T1000 (cell line): ENCODE measurements around the gene CORO2B.

Source experiments
- DNase-seq: peaks from one replicate; lab custom pipeline; 2025; ENCODE audit warnings: mixed read lengths; lab: John Stamatoyannopoulos, UW

Gene CORO2B

GRCh38 chr15:68699881-68700454 lies 121.2 kb downstream of the CORO2B start:
- no peak for DNase-seq

DNA sequence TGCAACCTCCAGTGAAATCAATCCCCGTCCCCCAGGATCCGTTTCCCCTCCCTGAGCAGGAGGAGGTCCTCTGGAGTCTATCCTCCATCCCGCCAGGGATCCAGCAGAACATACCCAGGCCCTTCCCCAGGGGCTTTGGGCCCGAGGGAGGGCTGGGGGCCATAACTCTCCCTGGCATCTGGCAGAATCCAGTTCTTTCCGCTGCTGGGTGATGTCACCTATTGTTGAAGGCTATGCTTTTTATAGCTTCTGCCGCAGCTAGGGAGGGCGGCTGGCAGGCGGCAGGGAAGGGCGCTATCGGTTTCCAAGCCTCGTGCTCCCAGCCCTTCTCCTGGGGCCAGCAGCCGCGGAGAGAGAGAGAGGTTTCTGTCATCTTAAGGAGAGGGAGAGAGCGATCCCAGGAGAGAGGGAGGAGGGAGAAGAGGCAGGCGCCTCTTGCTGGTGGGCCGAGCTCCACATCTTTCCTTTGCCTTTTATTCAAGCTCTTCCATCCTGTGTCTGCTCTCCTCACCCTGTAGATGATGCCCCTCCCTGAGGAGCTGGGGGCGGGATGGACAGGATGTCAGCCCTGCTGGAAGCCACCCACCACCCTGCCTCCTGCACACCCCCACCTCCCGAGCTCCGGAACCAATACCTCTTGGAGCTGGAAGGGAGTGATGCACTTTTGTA lies 121.8 kb downstream of the CORO2B start:
- DNase-seq, result no peak

- no peak for DNase-seq
These were observed 123.1 kb downstream of the CORO2B start for GRCh38 chr15:68701886-68702285.

DNA sequence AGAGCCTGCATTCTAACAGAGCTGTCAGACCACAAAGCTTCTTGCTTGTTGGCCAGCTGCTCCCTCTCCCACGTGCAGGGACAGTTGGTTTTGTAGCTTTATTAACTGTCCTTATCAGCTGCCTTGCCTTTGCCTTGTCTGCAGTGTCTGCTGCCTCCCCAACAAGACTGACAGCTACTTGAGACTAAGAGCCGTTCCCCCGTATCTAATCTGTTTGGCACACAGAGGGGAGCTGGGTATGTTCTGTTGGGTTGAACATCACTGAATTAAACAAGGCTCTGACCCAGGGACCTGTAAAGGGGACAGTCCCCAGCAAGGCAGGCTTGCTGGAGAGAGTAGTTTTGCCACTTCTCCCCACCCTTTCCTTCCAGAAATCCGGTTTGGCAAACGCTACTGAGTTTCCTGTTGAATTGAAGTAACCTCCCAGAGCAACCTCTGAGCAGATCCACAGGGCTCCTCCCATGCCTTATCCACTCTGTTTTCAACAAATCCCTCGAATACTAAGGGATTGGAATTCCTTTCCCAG lies 125.8 kb downstream of the CORO2B start:
- no peak for DNase-seq

DNA sequence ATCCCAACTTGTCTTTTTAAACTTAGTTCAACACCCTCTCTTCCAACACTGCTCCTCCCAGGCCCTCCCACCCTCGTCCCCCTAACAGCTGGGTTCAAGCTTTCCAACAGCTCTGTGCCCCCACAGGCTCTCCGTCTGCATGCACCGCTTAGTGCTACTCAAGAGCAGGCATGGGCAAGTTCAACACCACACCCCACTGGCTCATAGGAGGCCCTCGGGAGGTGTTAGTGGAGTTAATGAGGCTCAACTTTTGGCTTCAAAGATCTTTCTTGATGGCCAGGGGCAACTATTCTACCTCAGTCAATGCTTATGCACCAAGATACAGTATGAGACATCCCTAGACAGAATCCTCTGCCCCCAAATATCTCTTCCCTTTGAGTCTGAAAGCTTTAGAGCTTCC lies 127.5 kb downstream of the CORO2B start:
- no peak for DNase-seq

DNA sequence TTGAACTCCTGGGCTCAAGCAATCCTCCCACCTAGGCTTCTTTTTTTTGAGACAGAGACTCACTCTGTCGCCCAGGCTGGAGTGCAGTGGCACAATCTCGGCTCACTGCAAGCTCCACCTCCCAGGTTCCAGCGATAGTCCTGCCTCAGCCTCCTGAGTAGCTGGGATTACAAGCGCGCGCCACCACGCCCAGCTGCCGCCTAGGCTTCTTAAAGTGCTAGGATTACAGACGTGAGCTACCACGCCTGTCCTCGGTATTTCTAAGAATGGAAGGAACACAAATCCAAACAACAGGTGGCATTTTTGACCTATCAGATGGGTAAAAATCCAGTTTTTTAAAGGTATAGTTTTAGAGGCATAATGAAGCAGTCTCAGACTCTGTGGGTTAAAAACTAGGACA lies 128.1 kb downstream of the CORO2B start:
- no peak for DNase-seq

GRCh38 chr15:68707386-68707785 lies 128.6 kb downstream of the CORO2B start:
- DNase-seq, result no peak

DNA sequence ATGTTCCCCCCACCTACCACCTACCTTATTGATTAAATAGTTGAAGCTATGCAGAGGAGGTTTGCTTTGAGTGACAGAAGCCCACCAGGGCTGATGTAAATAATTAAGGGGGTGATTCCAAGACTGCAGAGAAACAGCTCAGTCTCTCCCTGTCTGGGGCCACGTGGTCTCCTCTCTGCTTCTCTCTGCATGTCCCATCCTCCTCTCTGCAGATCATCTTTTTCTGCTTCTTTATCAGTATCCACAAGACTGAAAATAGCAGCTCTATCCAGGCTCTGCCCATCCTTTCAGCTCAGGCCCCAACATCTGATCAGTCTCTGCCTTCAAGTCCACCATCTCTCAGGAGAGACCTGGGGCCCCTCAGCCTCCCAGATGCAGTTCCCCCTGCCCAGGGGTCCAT lies 131.1 kb downstream of the CORO2B start:
- DNase-seq, result no peak

DNA sequence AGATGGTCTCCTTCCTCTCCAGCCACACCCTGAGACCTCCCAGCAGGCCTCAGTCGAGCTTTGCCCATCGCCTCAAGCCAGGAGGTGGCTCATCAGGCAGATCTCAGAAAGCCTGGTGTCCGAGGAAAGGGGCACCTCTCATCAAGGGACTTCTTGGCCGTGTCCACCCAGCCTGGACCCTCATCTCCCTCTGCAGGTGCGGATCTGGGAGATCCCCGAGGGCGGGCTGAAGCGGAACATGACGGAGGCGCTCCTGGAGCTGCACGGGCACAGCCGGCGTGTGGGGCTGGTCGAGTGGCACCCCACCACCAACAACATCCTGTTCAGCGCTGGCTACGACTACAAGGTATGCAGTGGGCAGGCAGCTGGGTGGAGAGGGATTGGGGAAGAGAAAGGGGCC lies 131.7 kb downstream of the CORO2B start:
- DNase-seq, result no peak

GRCh38 chr15:68711406-68711805 lies 132.6 kb downstream of the CORO2B start:
- no peak for DNase-seq

GRCh38 chr15:68712886-68713285 lies 134.1 kb downstream of the CORO2B start:
- DNase-seq, result no peak

DNA sequence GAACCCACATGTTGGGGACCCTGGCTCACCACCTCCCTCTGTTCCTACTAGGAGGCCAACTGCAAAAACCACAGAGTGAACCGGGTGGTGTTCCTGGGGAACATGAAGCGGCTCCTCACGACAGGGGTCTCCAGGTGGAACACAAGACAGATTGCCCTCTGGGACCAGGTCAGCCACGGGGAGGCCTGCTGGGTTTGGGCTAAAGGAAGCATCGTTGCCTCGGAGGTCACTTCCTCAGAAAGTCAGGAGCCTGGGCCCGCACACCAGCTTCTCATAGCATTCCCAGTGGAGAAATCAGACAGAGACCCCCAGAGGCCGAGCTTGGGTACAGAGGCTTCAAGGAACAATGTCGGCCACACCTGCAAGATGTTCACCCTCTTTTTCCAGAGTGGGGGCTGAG lies 135.1 kb downstream of the CORO2B start:
- no peak for DNase-seq

DNA sequence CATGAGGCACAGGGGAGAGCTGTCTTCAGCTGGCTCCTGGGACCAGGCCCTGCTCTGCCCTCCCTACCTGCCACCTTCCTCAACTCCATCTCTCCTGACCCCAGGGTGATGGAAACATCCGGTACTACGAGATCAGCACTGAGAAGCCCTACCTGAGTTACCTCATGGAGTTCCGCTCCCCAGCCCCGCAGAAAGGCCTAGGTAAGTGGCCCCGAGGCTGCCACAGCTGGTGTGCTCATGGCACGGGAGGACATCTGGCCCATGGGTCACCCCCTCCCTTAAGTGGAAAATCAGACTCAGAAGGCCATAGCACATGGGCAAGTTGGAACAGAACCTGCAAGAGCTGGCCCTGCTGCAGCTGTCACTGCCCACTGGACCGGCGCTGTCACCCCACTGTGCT lies 136.3 kb downstream of the CORO2B start:
- no peak for DNase-seq

DNA sequence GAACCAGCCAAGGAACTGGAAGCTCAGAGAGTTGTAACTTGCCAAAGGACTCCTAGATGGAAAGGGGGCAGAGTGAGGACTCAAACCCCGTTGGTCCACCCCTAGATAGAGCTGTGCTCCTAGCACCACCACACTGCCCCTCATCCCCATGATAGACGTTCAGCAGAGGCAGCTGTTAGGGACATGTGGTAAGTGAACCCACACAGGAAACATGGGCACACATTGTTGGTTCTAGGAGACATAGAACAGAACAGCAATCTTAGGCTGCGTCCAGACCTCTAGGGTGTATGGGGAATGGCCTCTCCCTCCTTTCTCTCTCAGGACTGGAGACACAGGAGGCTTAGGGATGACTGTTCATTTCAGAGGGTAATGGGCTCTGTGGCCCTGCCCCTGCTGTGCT lies 139.2 kb downstream of the CORO2B start:
- DNase-seq, result no peak

DNA sequence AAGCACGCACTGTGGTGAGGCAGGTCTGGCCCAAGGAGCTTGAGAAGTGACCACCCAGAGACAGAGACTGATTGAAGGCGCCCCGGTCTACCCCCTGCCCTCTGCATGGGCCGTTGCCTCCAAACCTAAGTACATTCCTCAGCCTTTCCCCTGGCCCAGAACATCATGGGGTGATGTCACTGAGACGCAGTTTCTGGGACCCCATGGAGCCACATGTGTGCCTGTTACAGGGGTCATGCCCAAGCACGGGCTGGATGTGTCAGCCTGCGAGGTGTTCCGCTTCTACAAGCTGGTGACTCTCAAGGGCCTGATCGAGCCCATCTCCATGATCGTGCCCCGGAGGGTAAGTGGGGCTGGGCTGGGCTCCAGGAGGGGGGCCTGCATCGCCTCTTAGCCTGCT lies 139.7 kb downstream of the CORO2B start:
- no peak for DNase-seq

DNA sequence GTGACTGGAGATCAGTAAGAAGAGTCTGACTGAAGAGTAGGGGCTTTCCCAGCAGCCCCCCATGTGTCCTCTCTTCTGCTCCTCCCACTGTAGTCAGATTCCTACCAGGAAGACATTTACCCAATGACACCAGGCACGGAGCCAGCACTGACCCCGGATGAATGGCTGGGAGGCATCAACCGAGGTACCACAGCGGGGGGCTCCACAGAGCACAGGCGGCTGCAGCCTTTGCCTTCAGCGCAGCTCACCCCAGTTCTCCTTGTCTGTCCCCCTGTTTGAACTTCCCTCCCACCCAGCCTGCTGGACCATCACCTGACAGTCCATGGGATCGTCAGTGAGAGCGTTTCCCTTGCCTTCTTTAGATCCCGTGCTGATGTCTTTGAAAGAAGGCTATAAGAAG lies 140.3 kb downstream of the CORO2B start:
- no peak for DNase-seq

DNA sequence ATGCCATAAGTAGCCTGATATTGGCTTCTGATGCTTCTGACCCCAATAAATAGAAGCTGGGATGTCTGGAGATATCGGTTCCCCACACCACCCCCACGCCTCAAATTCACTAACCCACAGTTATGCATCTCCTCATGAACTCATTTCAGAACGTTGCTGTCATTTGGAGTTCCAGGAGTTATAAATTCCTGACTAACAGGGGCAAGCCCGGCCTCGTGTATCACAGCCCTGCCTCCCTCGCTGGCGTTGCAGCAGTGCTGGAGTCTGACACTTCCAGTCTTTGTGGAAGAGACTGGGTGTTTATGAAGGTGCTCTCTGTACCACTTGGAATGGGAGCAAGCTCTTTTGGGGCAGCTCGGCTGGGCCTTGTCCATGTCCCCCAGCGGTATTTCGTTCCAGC lies 140.9 kb downstream of the CORO2B start:
- no peak for DNase-seq

- no peak for DNase-seq
These were observed 143.1 kb downstream of the CORO2B start for GRCh38 chr15:68721886-68722285.

- DNase-seq, result no peak
These were observed 146.9 kb downstream of the CORO2B start for GRCh38 chr15:68725736-68726135.

- DNase-seq, result no peak
These were observed 147.5 kb downstream of the CORO2B start for GRCh38 chr15:68726246-68726645.

DNA sequence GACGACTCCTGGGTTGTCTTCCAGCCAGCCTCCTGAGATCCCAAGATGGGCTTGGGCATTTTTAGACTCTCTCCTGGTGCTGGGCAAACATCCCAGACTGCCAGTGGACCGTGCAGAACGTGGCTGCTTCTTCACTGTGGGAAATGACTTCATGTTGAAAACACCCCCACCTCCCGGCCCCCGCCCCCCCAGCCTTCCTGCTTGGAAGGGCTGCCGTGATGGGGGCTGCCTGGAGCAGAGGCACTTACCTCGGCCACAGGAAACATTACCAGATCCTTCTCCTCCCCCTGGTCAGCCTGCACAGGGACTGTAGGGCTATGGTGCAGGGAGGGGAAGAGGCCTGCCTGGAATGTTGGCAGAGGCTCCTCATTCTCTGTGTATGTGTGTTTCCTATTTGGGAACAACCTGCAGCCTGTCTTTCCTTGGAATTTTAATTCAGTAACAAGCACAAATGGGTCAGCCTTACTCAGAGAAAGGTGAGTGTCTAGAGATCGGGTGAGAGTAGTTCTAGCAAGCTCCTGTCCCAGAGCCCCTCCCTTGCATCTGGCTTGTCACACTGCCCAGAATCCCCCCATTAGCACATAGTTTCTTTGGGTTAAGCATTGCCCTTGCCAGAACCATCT lies 151.1 kb downstream of the CORO2B start:
- DNase-seq, result no peak

- no peak for DNase-seq
These were observed 151.7 kb downstream of the CORO2B start for GRCh38 chr15:68730471-68730919.
